ENCODE results near the gene PRKD3.
"Not testable (repeated sequence)": the region's sequence is repeated elsewhere in the genome, so short reads cannot be mapped to it uniquely, and the experiment has no call there.

The PRKD3 gene

DNA sequence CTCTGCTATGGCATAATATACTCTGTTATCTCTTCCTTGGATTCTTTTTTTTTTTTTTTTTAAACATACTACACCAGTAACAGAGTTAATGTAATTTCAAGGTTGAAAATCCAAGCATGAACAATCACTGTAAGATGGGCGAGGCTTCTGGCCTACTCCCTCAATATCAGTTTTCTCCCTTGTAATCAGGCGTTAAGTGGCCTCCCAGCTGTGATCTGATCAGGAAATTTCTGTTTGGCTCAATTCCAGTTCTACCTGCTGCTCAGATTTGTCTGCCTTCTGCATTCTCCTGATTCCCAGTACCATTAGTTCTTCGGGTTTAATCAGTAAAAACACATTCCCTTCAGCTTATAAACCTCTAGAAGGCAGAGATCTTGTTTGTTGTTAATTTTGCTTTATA lies 18.6 kb downstream of the PRKD3 start:
- no peak for DNase-seq

DNA sequence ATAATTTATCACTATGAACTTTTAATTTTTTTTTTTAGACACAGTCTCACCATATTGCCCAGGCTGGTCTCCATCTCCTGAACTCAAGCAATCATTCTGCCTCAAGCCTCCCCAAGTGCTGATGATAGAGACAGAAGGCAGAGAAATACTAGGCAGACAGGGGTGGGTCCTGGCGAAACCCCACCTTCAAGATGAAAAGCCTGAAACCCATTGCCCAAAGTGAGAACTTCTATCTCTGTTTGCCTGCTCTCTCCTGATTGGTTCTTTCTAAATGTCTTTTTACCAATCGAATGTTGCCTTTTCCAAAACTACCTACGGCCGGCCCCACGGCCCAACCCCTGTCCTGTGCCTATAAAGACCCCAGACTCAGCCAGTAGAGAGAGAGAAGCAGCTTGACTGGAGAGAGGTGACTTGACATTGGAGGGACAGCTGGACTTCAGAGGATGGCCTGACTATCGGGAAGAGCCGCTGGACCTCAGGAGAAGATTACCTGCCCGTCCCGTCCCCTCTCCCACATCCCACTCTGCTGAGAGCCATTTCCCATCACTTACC lies 21.9 kb downstream of the PRKD3 start:
- no peak for DNase-seq

DNA sequence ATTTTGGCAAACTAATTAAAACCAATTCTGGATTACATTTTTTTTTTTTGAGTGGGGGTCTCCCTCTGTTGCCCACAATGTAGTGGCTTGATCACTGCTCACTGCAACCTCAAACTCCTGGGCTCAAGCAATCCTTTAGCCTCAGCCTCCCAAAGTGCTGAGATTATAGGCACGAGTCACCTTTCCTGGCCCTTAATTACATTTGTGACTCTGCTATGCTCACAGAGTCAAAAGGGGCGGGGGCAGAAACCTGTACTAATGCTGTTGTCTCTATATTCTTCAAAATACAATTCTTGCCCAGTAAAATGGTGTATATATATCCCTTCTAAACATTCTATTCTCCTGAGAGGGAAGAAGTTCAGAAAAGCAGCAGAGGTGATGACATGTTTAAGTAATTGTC lies 23.2 kb downstream of the PRKD3 start:
- no peak for DNase-seq

DNA sequence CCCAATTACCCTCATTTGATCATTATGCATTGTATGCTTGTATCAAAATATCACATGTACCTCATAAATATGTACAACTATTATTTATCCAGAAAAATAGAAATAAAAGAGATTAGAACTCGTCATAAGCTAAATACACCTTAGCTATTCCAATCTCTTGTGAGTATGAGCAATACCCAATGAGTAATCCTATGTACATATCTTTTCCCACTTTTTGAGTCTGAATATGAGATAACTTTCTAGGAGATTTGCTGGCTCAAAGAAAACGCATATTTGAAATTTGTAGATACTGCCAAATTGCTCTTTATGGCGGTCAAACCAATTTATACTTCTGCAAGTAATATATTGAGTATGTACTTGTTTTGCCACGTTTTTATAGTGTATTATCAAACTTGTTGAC lies 24.1 kb downstream of the PRKD3 start:
- no peak for DNase-seq

DNA sequence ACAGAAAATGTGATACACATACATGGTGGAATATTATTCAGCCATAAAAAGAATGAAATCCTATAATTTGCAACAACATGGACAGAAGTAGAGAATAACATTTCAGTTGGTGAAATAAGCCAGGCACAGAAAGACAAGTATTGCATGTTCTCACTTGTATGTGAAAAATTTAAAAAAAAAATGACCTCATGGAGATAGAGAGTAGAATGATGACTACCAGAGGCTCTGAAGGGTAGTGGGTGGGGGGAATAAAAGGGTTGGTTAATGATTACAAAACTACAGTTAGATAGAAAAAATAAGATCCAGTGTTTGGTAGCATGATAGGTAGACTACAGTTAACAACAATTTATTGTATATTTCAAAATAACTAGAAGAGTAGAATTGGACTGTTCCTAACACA lies 24.5 kb downstream of the PRKD3 start:
- no peak for DNase-seq

DNA sequence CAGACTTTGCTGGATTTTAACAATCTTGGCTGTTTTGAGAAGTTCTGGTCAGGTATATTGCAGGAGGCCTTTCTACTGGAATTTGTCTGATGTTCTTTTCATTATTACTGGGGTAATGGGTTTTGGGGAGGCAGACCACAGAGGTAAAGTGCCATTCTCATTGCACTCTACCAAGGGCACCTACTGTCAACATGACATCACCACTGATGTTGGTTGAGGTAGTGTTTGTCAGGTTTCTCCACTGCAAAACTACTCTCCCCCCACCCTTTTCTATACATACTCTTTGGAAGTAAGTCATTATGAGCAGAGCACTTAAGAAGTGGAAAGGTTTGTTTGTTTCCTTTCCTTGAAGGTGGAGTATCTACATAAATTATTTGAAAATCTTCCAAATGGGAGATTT lies 27.0 kb downstream of the PRKD3 start:
- no peak for DNase-seq

DNA sequence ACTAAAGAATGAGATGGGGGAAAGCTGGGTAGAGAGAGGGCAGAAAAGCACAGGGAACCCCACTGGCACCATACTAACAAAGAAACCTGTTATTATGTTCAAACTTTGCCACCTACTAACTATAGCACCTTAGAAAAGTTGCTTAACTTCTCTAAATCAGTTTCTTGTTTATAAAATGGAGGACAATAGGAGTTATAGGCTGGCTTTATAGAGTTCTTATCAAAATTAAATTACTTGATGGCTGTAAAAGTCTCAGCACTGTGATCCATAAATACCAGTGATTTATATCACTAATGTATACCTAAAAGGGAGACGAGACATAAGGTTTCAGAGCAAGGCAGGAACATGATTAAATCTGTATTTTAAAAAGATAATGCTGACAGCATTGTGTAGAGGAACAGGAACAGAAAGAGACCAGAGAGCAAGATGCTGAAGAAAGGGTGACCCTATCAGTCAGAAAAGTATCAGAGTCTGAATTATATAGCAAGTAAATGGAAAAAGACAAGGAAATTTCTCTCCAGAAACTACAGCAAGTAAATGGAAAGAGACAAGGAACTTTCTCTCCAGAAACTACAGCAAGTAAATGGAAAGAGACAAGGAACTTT lies 29.1 kb downstream of the PRKD3 start:
- DNase-seq = no peak

DNA sequence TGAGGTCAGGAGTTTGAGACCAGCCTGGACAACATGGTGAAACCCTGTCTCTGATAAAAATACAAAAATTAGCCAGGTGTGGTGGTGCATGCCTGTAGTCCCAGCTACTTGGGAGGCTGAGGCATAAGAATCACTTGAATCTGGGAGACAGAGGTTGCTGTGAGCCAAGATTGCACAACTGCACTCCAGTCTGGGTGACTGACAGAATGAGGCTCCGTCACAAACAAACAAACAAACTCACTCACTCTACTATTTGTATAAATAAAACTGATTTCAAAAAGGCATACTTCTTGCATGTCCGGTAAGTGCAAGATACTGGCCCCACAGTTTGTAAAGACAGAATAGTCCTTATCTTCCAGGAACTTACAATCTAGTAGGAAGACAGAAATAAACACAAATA lies 29.8 kb downstream of the PRKD3 start:
- DNase-seq = not testable (repeated sequence)

DNA sequence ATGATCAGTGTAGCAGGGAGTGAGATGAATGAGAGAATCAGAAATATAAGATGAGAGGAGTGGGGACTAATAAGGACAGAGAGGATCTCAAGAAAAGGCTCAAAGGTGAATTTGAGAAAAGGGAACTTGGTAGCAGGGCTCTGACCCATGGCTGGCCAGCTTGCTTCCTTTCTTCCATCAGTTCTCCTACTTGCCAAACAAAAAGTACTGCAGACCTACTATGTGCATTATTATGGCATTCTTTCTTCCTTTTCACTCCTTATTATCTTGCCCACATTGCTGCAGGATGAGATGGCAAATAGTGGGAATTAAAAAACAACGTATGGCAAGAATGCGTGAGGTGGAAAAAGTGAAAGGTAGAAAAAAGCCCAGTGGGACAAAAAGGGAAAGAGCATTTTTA lies 33.0 kb downstream of the PRKD3 start:
- no peak for DNase-seq

DNA sequence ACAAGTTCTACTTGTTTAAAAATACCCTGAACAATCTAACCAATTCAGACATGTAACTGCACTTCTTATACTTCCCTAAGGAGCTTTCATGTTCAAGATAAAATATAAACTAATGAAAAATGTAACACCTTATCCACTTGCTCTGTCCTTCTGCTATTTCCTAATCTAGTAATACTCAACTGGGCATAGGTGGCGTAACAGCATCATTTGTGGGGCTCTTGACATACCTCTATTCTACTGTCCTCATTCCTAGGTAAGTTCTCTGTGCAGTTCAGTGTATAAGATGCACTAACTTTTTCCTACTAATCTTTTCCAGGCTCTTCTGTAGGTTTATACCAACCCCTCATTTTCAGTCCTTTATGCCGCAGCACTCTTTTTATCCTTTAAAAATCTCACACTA lies 36.7 kb downstream of the PRKD3 start:
- no peak for DNase-seq

DNA sequence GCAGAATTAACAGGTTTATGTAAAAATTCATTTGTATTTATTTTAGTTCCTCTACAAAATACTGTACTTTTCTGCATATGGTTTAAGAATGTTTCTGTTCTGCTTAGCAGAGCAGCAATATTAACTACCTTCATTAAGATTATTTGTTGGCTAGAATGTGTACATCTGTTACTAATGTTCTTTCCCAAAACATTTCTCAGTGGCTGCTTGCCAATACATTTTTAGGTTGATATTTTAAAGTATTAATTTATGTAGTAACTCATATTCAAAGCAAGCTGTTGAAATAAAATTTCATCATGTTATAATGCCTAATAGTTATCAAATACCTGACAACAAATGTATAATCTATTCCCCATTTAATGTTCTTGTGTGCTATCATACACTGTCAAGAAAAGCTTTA lies 40.3 kb downstream of the PRKD3 start:
- no peak for DNase-seq

DNA sequence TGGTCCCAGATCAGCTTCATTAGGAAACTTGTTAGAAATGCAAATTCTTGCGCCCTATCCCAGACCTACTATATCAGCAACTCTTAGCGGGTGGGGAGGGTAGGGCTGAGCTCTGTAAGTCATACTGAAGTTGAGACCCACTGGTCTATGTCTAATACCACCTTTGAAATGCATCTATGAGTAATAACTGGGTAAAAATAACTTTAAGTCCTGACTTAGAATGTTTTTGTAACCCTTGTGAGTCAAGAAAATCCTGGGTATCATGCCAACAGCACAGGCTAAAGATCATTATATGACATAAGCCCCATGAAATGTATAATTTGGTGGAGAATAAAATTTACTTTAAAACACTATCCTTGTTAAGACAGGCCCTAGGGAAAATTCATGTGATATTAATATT lies 41.4 kb downstream of the PRKD3 start:
- DNase-seq = no peak

DNA sequence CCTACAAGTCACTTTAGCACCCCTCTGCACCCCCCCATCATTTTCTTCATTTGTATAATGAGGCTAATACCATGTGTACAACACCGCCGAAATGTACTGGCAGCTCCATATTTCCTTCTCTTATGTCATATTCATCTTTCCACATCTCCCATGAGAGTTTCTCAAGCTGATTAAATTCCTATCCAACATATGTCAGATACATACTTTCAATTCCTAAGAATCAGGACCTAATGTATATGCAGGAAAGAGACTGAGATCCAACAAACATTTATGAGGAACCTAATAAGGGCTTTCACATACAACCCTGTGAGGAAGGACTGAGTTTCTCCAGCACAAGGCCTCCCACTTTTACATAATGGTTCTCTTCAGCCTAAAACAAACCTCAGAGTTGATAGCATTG lies 41.9 kb downstream of the PRKD3 start:
- DNase-seq = no peak

DNA sequence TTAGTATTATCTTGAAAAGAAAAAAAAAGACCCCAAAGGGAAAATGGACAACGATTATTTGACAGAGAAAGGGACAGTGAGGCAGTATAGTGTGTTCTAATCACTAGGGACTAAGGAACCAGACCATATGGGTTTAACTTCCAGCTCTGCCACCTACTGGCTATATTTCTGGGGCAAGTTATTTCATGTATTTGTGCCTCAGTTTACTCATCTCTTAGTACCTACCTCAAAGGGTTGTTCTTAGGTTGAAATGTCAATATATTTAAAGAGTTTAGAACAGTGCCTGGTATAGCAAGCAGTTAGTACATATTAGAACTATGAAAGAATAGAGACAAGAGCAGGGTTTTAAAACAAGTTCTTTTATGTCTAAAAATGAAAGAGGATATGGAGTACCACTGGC lies 42.7 kb downstream of the PRKD3 start:
- DNase-seq = no peak

DNA sequence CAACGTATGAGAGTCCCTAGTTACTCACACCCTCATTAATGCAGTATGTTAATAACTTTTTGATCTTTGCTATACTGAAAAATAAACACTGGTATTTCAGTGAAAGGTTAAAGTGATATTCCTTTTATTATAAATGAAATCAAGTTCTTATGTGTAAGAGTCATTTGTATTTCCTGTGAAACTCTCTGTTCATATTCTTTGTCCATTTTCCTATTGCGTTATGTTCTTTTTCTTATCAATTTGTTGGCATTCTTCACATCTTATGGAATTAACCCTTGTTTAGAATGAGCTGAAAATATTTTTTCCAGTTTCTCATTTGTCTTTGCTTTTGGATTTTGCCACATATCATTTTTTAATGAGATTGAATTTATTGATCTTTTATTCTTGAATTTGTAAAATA lies 48.3 kb downstream of the PRKD3 start:
- no peak for DNase-seq

Measured in NCI-H2107 (cell line).